Adipose tissue (tissue), 3 donors: ENCODE data around the gene MTG2. TPM values are rescaled to one million over a fixed set of nuclear protein-coding genes. Genes with fewer than 3 reads are reported as not detected.
"Not testable (repeated sequence)": the region's sequence is repeated elsewhere in the genome, so short reads cannot be mapped to it uniquely, and the experiment has no call there.

Experiments
- H3K27ac ChIP-seq: one replicate; pipeline ENCODE4 v1.5.1; 2013; ENCODE audit warnings: low read depth, low read length
- WGBS, 3 donors: extraction: QIAGEN DNeasy Blood & Tissue Kit; methylation state at CpG; one replicate each; pipeline ENCODE4 v1.1.7; 2013; 5-methylcytosine and 5-hydroxymethylcytosine counted together
- polyA plus RNA-seq, 3 donors: library from polyadenylated mRNA; stranded (reverse); fragments of 200-250 nt; gene quantifications; one replicate each; pipeline ENCODE4 v1.2.3, GENCODE V29; 2013
- donor health status: healthy with polysubstance abuse.
- donor health status: Bipolar disorder and iron deficiency.
- donor health status: healthy.

Gene MTG2
- polyA plus RNA-seq, 3 donors, result 16.9 to 22.7 (median 17.0) TPM

- 1% methylated on average over 68 to 104 of the region's 104 CpGs for WGBS, 3 donors
- no peak overlapping the region for H3K27ac ChIP-seq
Measured at GRCh38 chr20:62143957-62144825, 38.6 kb upstream of the MTG2 start.

- WGBS, 3 donors, result 94 to 96% (median 95%) methylated on average over 7 of the region's 7 CpGs
Measured at GRCh38 chr20:62145688-62146018, 37.2 kb upstream of the MTG2 start.

DNA sequence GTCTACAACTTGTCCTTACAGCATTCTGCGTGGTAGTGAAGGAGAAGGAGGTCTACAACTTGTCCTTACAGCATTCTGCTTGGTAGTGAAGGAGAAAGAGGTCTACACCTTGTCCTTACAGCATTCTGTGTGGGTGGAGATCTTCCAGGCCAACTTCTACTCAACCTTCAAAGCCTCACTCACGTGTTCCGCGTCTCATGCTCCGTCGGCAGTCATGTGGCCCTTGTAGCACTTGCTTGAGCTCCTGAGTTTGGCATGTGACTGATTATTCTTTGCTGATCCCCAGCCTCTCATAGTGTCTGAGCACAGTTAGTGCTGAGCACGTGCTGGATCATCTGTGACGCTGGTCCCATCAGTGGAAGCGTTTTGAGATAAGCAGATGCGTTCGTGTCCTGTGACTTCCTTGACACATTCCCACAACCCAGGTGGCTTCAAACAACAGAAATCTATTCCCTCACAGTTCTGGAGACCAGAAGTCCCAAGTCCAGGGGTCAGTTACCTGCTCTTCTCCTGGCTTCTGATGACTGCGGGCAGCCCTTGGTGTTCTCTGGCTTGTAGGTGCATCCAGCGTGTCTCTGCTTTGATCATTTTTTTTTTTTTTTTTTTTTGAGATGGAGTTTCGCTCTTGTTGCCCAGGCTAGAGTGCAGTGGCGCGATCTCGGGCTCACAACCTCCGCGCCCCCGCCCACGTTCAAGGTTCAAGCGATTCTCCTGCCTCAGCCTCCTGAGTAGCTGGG is 36.6 kb upstream of the MTG2 start:
- no peak overlapping the region for H3K27ac ChIP-seq
- WGBS, 3 donors, result 93 to 96% (median 96%) methylated on average over 22 of the region's 22 CpGs

More at GRCh38 chr20:62145688-62146018, 37.2 kb upstream of the MTG2 start:
- no peak overlapping the region for H3K27ac ChIP-seq

DNA sequence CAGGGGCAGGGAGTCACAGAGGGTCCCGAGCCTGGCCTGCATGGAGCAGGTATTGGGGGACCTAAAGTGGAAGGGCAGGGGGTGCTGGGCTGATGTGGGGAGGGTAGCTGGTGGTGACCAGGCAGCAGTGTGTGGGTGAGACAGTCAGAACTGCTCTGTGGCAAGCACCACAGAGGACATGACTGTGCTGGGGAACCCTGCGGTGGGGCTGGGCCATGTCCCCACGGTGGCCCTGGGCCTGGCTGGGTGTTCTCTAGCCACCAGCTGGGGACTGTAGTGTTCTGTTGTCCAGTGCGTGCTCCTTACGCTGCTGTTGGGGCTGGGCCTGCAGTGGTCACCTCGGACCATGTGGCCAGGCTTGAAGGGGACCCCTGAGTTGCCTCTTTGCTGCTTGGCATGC is 35.7 kb upstream of the MTG2 start:
- no peak overlapping the region for H3K27ac ChIP-seq
- 95 to 97% (median 97%) methylated on average over 6 of the region's 6 CpGs for WGBS, 3 donors

DNA sequence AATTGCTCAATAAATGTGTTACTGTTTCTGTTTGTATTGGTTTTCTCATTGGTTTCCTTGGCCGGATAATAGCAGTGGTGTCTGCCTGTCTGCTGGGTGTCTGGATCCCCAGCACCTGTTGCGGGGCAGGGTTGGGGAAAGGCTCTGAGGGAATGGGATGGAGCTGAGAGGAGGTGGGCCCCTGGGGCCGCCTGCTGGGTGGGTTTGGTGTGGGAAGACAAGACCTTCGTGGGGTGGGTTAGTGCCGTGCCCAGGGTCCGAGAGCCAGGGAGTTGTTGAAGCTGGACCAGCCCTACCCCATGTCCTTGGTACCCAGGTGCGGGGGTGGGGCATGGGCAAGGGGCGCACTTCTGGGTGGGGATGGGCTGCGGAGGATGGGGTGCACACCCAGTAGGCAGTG is 35.3 kb upstream of the MTG2 start:
- WGBS, 3 donors, result 97 to 98% (median 98%) methylated on average over 8 to 9 of the region's 9 CpGs
- no peak overlapping the region for H3K27ac ChIP-seq

DNA sequence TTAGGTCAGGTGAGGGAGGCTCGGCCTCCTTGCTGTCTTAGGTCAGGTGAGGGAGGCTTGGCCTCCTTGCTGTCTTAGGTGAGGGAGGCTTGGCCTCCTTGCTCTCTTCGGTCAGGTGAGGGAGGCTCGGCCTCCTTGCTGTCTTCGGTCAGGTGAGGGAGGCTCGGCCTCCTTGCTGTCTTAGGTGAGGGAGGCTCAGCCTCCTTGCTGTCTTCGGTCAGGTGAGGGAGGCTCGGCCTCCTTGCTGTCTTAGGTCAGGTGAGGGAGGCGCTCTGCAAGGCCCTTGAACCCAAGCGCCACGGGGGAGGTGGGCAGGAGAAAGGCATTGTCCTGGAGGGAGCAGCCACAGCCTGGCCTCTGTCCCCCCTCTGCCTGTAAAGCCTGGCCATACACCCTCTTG is 34.4 kb upstream of the MTG2 start:
- 89 to 98% (median 96%) methylated on average over 8 to 10 of the region's 10 CpGs for WGBS, 3 donors
- H3K27ac ChIP-seq, result not testable (repeated sequence)

DNA sequence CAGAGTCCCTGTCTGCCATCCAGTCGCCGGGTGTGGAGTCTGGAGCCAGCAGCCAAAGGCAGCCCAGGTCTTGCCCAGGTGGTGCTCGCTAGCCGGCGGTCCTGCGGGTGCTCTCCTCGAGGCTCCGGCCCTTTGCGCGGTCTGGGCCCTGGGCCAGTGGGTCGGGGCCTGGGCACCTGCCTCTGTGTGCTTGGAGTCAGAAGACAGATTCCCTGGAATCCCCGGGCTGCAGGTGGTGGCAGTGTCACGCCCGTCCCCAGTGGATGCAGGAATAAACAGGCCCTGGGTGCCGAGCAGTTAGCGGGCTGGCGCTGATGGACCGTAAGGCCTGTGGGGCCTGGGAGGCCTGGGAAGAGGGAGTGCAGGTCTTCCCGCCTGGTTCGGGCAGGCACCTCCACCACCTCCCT is 33.9 kb upstream of the MTG2 start:
- WGBS, 3 donors, result 85 to 90% (median 88%) methylated on average over 20 of the region's 20 CpGs
- no peak overlapping the region for H3K27ac ChIP-seq

GRCh38 chr20:62149532-62150309 is 33.1 kb upstream of the MTG2 start:
- 70 to 75% (median 72%) methylated on average over 24 of the region's 24 CpGs for WGBS, 3 donors
- H3K27ac ChIP-seq, result no peak overlapping the region

- WGBS, 3 donors, result 94 to 97% (median 96%) methylated on average over 11 of the region's 11 CpGs
- no peak overlapping the region for H3K27ac ChIP-seq
Measured at GRCh38 chr20:62150310-62150575, 32.6 kb upstream of the MTG2 start.

DNA sequence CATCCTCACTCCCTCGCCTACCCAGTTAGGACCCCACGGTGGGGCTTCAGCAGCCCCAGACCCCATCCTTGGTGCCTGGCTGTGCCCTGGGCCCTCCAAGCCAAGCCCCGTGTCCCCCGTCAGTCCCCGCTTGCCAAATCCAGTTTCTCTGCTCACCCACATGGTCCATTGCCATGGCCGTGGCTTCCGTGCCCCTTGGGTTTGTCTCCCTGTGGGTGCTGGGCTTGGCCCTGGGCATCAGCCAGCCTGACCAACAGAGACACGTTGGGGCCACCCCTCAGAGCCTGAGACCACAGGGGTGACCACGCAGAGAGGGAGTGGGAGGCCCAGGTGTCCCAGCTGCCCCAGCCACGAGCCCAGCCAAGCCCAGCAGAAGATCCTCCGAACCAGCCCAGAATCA is 31.6 kb upstream of the MTG2 start:
- WGBS, 3 donors, result 85 to 92% (median 90%) methylated on average over 11 of the region's 11 CpGs
- H3K27ac ChIP-seq, result no peak overlapping the region

- 83 to 88% (median 86%) methylated on average over 20 to 23 of the region's 23 CpGs for WGBS, 3 donors
- no peak overlapping the region for H3K27ac ChIP-seq
Measured at GRCh38 chr20:62151835-62152364, 30.9 kb upstream of the MTG2 start.

DNA sequence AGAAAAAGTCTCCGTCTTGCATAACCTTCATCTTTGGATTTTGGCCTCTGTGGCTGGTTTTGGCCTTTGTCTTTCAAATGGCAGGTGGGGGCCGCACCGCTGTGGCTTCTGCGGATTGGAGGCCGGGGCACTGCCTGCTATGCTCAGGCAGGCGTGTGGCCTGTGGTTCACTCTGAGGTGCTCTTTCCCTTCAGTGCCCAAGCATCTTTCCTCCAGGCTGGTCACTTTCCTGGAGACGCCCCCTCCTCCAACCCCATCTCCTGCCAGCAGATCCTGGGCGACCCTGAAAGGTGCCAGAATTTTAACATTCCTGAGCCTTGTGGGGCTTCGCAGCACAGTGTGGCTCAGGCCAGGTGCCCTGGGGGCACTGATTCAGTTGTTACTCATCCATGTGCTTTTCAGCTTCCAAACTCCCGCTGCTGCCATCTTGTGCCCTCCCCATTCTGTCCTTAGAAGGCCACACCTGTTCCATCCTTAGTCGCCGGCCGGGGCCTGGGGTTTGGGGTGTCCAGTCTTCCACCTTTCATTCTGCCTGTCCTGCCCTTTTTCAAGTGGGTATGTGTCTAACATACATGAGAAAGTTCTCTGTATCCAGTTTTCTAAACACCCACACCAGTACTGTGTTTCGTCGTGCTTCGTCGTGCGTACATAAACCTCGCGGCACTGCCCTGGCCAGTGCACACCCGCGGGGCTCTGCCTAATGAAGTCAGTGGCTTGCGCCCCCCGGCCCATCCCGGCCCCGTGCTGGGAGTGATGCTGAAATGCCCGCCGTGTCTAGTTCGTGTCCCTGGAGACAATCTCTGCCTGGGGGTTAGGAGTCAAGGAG is 27.2 kb upstream of the MTG2 start:
- H3K27ac ChIP-seq, result no peak overlapping the region
- WGBS, 3 donors, result 91 to 92% (median 91%) methylated on average over 28 to 29 of the region's 29 CpGs

DNA sequence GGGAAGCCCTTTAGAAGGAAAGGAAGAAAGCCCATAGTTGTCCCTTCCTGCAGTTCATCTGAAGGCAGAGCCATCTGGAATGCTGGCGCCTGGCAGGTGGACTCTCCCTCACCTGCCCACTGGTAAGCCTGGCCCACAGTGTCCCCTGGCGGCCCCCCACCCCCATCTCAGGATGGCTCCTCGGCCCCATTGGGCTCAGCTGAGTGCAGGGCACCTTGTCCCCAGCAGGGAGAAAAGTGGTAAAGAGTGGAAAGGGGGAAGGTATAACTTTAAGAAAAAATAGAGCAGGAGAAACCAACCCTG is 26.6 kb upstream of the MTG2 start:
- WGBS, 3 donors, result 84 to 90% (median 88%) methylated on average over 3 of the region's 3 CpGs
- no peak overlapping the region for H3K27ac ChIP-seq

DNA sequence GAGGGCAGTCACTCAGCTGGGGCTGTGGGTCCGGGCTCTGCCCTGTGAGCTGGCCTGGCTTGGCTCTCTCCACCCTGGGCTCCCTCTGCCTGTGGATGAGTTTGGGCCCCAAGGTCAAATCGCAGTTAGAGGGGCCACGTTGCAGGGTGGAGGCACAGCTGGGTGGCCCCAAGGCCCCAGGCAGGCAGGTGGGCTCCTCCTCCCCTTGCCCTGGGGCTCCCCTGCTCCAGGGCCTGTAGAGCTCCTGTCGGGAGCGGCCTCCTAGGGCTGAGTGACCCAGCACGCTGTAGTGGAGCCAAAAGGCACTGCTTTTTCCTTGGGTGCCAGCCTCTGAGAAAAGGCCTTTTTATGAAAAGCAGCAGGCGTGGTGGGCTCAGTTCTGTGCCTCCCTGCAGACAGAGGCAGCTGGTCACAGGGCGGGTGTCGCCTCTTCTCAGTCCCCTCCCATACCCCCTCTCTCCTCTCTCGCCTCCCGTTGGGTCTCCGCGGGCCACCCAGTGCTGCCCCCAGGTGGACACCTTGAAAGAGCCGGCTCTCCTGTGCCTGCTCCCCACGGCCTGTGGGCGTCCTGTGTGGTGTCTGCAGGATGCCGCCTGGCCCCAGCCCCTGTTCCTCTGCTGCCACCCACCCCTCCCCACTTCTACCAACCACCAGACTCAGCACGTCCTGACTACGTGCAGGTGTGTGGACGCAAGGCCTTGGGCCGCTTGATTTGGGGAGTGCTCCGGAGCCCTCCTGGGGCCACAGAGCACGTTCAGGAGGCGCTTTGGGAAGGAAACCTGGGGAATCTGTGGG is 26.0 kb upstream of the MTG2 start:
- no peak overlapping the region for H3K27ac ChIP-seq
- 45 to 50% (median 48%) methylated on average over 24 of the region's 24 CpGs for WGBS, 3 donors

- 74 to 89% (median 85%) methylated on average over 25 of the region's 25 CpGs for WGBS, 3 donors
- H3K27ac ChIP-seq, result no peak overlapping the region
Measured at GRCh38 chr20:62157387-62158087, 25.3 kb upstream of the MTG2 start.

GRCh38 chr20:62158088-62158400 is 24.8 kb upstream of the MTG2 start:
- H3K27ac ChIP-seq, result no peak overlapping the region
- WGBS, 3 donors, result 95 to 97% (median 97%) methylated on average over 12 of the region's 12 CpGs

DNA sequence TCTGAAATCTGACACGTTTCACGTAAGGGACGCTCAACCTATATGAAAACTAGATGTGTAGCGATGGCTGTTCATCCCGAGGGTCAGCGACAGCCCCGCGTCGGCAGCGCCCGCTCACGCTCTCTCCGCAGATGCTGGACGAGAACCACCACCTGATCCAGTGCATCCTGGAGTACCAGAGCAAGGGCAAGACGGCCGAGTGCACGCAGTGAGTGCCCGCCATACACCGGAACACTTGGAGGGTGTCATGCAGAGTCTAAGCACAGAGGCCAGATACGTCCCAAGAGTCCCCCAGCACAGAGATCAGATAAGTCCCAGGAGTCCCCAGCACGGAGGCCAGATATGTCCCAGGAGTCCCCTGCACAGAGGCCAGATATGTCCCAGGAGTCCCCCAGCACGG is 24.3 kb upstream of the MTG2 start:
- no peak overlapping the region for H3K27ac ChIP-seq
- 92 to 95% (median 94%) methylated on average over 22 of the region's 22 CpGs for WGBS, 3 donors
